Activated T-helper 2 cell treated with anti-CD3 and anti-CD28 coated beads, Interferon-gamma antibody, Interleukin-2, Interleukin-4, amounts not matched to agents 10 μg/mL and 5 μg/mL and 100 μg/mL, durations not matched to agents 14 hours and 24 hours and 36 hours (primary cell): ENCODE results near the gene METTL1. TPM values are rescaled to one million over a fixed set of nuclear protein-coding genes. Genes with fewer than 3 reads are reported as not detected.

Experiments
- DNase-seq: peaks from one replicate; pipeline ENCODE4 v3.0.0; 2021; ENCODE audit warnings: low spot score
- H3K27ac Mint-ChIP-seq: one replicate; pipeline ENCODE4 v1.8.0; 2021; ENCODE audit warnings: mixed read lengths
- H3K27me3 Mint-ChIP-seq: one replicate; pipeline ENCODE4 v1.8.0; 2021; ENCODE audit warnings: low read depth, mixed read lengths
- H3K36me3 Mint-ChIP-seq: one replicate; pipeline ENCODE4 v1.8.0; 2021; ENCODE audit warnings: low read depth, mixed read lengths
- H3K4me1 Mint-ChIP-seq: one replicate; pipeline ENCODE4 v1.8.0; 2021; ENCODE audit warnings: low read depth, mixed read lengths
- H3K4me3 Mint-ChIP-seq: one replicate; pipeline ENCODE4 v1.8.0; 2021; ENCODE audit warnings: low read depth, mild to moderate bottlenecking, moderate library complexity, mixed read lengths
- H3K9me3 Mint-ChIP-seq: one replicate; pipeline ENCODE4 v1.8.0; 2021; ENCODE audit warnings: mixed read lengths
- intact Hi-C: fragments of 100-400 bp; cut with micrococcal nuclease; formaldehyde crosslinking; loops from one replicate; pipeline ENCODE4 v1.15.1; 2023
- total RNA-seq: library from RNA; stranded (reverse); gene quantifications from 2 replicates; pipeline ENCODE4 v1.2.3, GENCODE V29; 2022

Gene METTL1
- total RNA-seq, 1 donor from 2014 or later = 61.2 TPM

- H3K4me1 Mint-ChIP-seq = peaks cover 7% of the 10 kb centered on the region
- H3K9me3 Mint-ChIP-seq = no peaks in the 10 kb centered on the region
- no peaks in the 10 kb centered on the region for H3K27me3 Mint-ChIP-seq
- intact Hi-C loops = no loop called here
- H3K4me3 Mint-ChIP-seq = no peak overlapping the region
- no peak for DNase-seq
- no peak overlapping the region for H3K27ac Mint-ChIP-seq
- H3K36me3 Mint-ChIP-seq = no peaks in the 10 kb centered on the region
These were observed 38.5 kb upstream of the METTL1 start for GRCh38 chr12:57810450-57810849.

GRCh38 chr12:57809425-57809824, 37.5 kb upstream of the METTL1 start:
- Mint-ChIP-seq H3K27me3 (no peaks in the 10 kb centered on the region), H3K9me3 (no peaks in the 10 kb centered on the region), H3K36me3 (no peaks in the 10 kb centered on the region), H3K27ac (no peak overlapping the region), H3K4me3 (no peak overlapping the region), H3K4me1 (peaks cover 7% of the 10 kb centered on the region)
- intact Hi-C loops = no loop called here
- DNase-seq = no peak

GRCh38 chr12:57808351-57808750, 36.4 kb upstream of the METTL1 start:
- no peaks in the 10 kb centered on the region for H3K9me3 Mint-ChIP-seq
- no peaks in the 10 kb centered on the region for H3K27me3 Mint-ChIP-seq
- H3K4me1 Mint-ChIP-seq = peaks cover 7% of the 10 kb centered on the region
- no peak for DNase-seq
- H3K36me3 Mint-ChIP-seq = no peaks in the 10 kb centered on the region
- intact Hi-C loops = no loop called here
- H3K4me3 Mint-ChIP-seq = no peak overlapping the region
- no peak overlapping the region for H3K27ac Mint-ChIP-seq

- intact Hi-C loops = no loop called here
- no peaks in the 10 kb centered on the region for H3K36me3 Mint-ChIP-seq
- no peaks in the 10 kb centered on the region for H3K27me3 Mint-ChIP-seq
- no peaks in the 10 kb centered on the region for H3K4me1 Mint-ChIP-seq
- DNase-seq = no peak
- no peak overlapping the region for H3K4me3 Mint-ChIP-seq
- no peaks in the 10 kb centered on the region for H3K9me3 Mint-ChIP-seq
- no peak overlapping the region for H3K27ac Mint-ChIP-seq
These were observed 35.4 kb upstream of the METTL1 start for GRCh38 chr12:57807285-57807684.

GRCh38 chr12:57806677-57807076, 34.8 kb upstream of the METTL1 start:
- no peak overlapping the region for H3K27ac Mint-ChIP-seq
- intact Hi-C loops = no loop called here
- H3K27me3 Mint-ChIP-seq = no peaks in the 10 kb centered on the region
- H3K9me3 Mint-ChIP-seq = no peaks in the 10 kb centered on the region
- DNase-seq = no peak
- no peaks in the 10 kb centered on the region for H3K36me3 Mint-ChIP-seq
- H3K4me1 Mint-ChIP-seq = no peaks in the 10 kb centered on the region
- no peak overlapping the region for H3K4me3 Mint-ChIP-seq

GRCh38 chr12:57803319-57803893, 31.5 kb upstream of the METTL1 start:
- Mint-ChIP-seq H3K4me3 (no peak overlapping the region), H3K36me3 (peaks cover 8% of the 10 kb centered on the region), H3K4me1 (no peaks in the 10 kb centered on the region), H3K27me3 (no peaks in the 10 kb centered on the region), H3K27ac (no peak overlapping the region), H3K9me3 (no peaks in the 10 kb centered on the region)
- intact Hi-C loops = loop anchor here (1.0 kb wide), 1 partner anchor 102 kb away; no protein-coding TSS in a partner anchor
- DNase-seq = no peak

GRCh38 chr12:57802607-57803006, 30.7 kb upstream of the METTL1 start:
- H3K4me1 Mint-ChIP-seq = no peaks in the 10 kb centered on the region
- H3K27ac Mint-ChIP-seq = no peak overlapping the region
- no peaks in the 10 kb centered on the region for H3K9me3 Mint-ChIP-seq
- H3K36me3 Mint-ChIP-seq = peaks cover 8% of the 10 kb centered on the region
- no peak overlapping the region for H3K4me3 Mint-ChIP-seq
- intact Hi-C loops = loop anchor here (1.0 kb wide), 1 partner anchor 103 kb away; no protein-coding TSS in a partner anchor
- H3K27me3 Mint-ChIP-seq = no peaks in the 10 kb centered on the region
- no peak for DNase-seq

- peaks cover 21% of the 10 kb centered on the region for H3K36me3 Mint-ChIP-seq
- no peak overlapping the region for H3K4me3 Mint-ChIP-seq
- no peak for DNase-seq
- H3K27ac Mint-ChIP-seq = no peak overlapping the region
- H3K4me1 Mint-ChIP-seq = no peaks in the 10 kb centered on the region
- H3K27me3 Mint-ChIP-seq = no peaks in the 10 kb centered on the region
- no peaks in the 10 kb centered on the region for H3K9me3 Mint-ChIP-seq
- intact Hi-C loops = no loop called here
These were observed 29.1 kb upstream of the METTL1 start for GRCh38 chr12:57800965-57801364.

- intact Hi-C loops = no loop called here
- no peak for DNase-seq
- Mint-ChIP-seq H3K4me3 (no peak overlapping the region), H3K27ac (no peak overlapping the region), H3K27me3 (no peaks in the 10 kb centered on the region), H3K36me3 (peaks cover 42% of the 10 kb centered on the region), H3K9me3 (no peaks in the 10 kb centered on the region), H3K4me1 (peaks cover 9% of the 10 kb centered on the region)
These were observed 26.0 kb upstream of the METTL1 start for GRCh38 chr12:57797933-57798332.

GRCh38 chr12:57796996-57797395, 25.1 kb upstream of the METTL1 start:
- no peak overlapping the region for H3K27ac Mint-ChIP-seq
- DNase-seq = no peak
- H3K4me1 Mint-ChIP-seq = peaks cover 11% of the 10 kb centered on the region
- no peak overlapping the region for H3K4me3 Mint-ChIP-seq
- H3K9me3 Mint-ChIP-seq = no peaks in the 10 kb centered on the region
- peaks cover 51% of the 10 kb centered on the region for H3K36me3 Mint-ChIP-seq
- no peaks in the 10 kb centered on the region for H3K27me3 Mint-ChIP-seq
- intact Hi-C loops = no loop called here

GRCh38 chr12:57795354-57795753, 23.4 kb upstream of the METTL1 start:
- Mint-ChIP-seq H3K4me1 (peaks cover 11% of the 10 kb centered on the region), H3K4me3 (no peak overlapping the region), H3K36me3 (peaks cover 58% of the 10 kb centered on the region), H3K27ac (no peak overlapping the region), H3K27me3 (no peaks in the 10 kb centered on the region), H3K9me3 (no peaks in the 10 kb centered on the region)
- DNase-seq = no peak
- intact Hi-C loops = no loop called here

GRCh38 chr12:57793920-57794319, 22.0 kb upstream of the METTL1 start:
- no peaks in the 10 kb centered on the region for H3K27me3 Mint-ChIP-seq
- intact Hi-C loops = no loop called here
- H3K4me1 Mint-ChIP-seq = peaks cover 11% of the 10 kb centered on the region
- H3K27ac Mint-ChIP-seq = peak overlapping the region; percentile 55
- DNase-seq = no peak
- no peak overlapping the region for H3K4me3 Mint-ChIP-seq
- H3K36me3 Mint-ChIP-seq = peaks cover 57% of the 10 kb centered on the region
- no peaks in the 10 kb centered on the region for H3K9me3 Mint-ChIP-seq

GRCh38 chr12:57783861-57784260, 12.0 kb upstream of the METTL1 start:
- H3K9me3 Mint-ChIP-seq = no peaks in the 10 kb centered on the region
- peaks cover 21% of the 10 kb centered on the region for H3K4me1 Mint-ChIP-seq
- no peaks in the 10 kb centered on the region for H3K27me3 Mint-ChIP-seq
- DNase-seq = no peak
- H3K4me3 Mint-ChIP-seq = peak overlapping the region; percentile 66
- H3K27ac Mint-ChIP-seq = peak overlapping the region; percentile 7
- peaks cover 36% of the 10 kb centered on the region for H3K36me3 Mint-ChIP-seq
- intact Hi-C loops = loop anchor here (2.0 to 5.0 kb wide), 2 partner anchors 63 to 121 kb away; partner anchors contain the start of gene CTDSP2

- H3K27me3 Mint-ChIP-seq = no peaks in the 10 kb centered on the region
- H3K27ac Mint-ChIP-seq = peak overlapping the region; percentile 95
- peaks cover 33% of the 10 kb centered on the region for H3K36me3 Mint-ChIP-seq
- peaks cover 21% of the 10 kb centered on the region for H3K4me1 Mint-ChIP-seq
- H3K4me3 Mint-ChIP-seq = peak overlapping the region; percentile 98
- no peaks in the 10 kb centered on the region for H3K9me3 Mint-ChIP-seq
- intact Hi-C loops = loop anchor here (2.0 to 5.0 kb wide), 2 partner anchors 64 to 121 kb away; partner anchors contain the start of gene CTDSP2
- no peak for DNase-seq
These were observed 11.5 kb upstream of the METTL1 start for GRCh38 chr12:57783466-57783801.
